Fibroblast of villous mesenchyme (primary cell): Measurements from ENCODE around the gene UXS1. TPM values are rescaled to one million over a fixed set of nuclear protein-coding genes. Genes with fewer than 3 reads are reported as not detected.

ENCODE experiments used
- DNase-seq: peaks from one replicate; pipeline ENCODE4 v3.0.0-alpha.2; 2010; ENCODE audit warnings: low read depth
- H3K4me3 ChIP-seq: 2 replicates; pipeline ENCODE4 v1.5.1; 2011; ENCODE audit warnings: low read depth, mild to moderate bottlenecking, low read length
- CTCF ChIP-seq: IDR thresholded peaks from 2 replicates; pipeline ENCODE4 v1.5.1; 2012; ENCODE audit warnings: low read depth, mild to moderate bottlenecking, low read length; ENCODE audit not compliant: insufficient read depth
- total RNA-seq: library from RNA; depleted of rRNA; stranded (reverse); fragments of >200 nt; gene quantifications from 2 replicates; pipeline ENCODE4 v1.2.3, GENCODE V29; 2012

The UXS1 gene
- total RNA-seq, 1 donor: 37.6 TPM

- DNase-seq: no peak
- H3K4me3 ChIP-seq: no peak overlapping the region
- TF ChIP-seq CTCF: no peak
Observed at GRCh38 chr2:106097038-106098000, 96.8 kb downstream of the UXS1 start.

GRCh38 chr2:106096299-106097037, 97.6 kb downstream of the UXS1 start:
- no peak overlapping the region for H3K4me3 ChIP-seq
- TF ChIP-seq CTCF: no peak
- no peak for DNase-seq

- no peak for DNase-seq
- no peak overlapping the region for H3K4me3 ChIP-seq
- no peak for TF ChIP-seq CTCF
Observed at GRCh38 chr2:106095478-106096298, 98.4 kb downstream of the UXS1 start.

GRCh38 chr2:106094131-106094841, 99.8 kb downstream of the UXS1 start:
- no peak overlapping the region for H3K4me3 ChIP-seq
- DNase-seq: no peak
- no peak for TF ChIP-seq CTCF

- no peak for DNase-seq
- no peak for TF ChIP-seq CTCF
- no peak overlapping the region for H3K4me3 ChIP-seq
Observed at GRCh38 chr2:106090916-106091618, 103.0 kb downstream of the UXS1 start.

- no peak for DNase-seq
- TF ChIP-seq CTCF: no peak
- H3K4me3 ChIP-seq: no peak overlapping the region
Observed at GRCh38 chr2:106089611-106090010, 104.5 kb downstream of the UXS1 start.
